Uterus (tissue), 4 donors: ENCODE data around the gene OR8H2. TPM values are rescaled to one million over a fixed set of nuclear protein-coding genes. Genes with fewer than 3 reads are reported as not detected.
"Not testable (repeated sequence)": the region's sequence is repeated elsewhere in the genome, so short reads cannot be mapped to it uniquely, and the experiment has no call there.

Experiments
- DNase-seq, 2 donors: peaks; one replicate each; pipeline ENCODE4 v3.0.0-alpha.2; 2019 to 2020
- H3K27ac ChIP-seq, 2 donors: fragments of 200-600 bp; sonication (generic); 1 replicate in 1 of 2; 2 replicates in 1 of 2; pipeline ENCODE4 v1.5.1; 2016 to 2018
- H3K27me3 ChIP-seq, 2 donors: fragments of 200-600 bp; sonication (generic); one replicate each; pipeline ENCODE4 v1.5.1; 2018 to 2019; ENCODE audit warnings: control low read depth in 1 of 2
- H3K36me3 ChIP-seq, 2 donors: fragments of 200-600 bp; sonication (generic); one replicate each; pipeline ENCODE4 v1.5.1; 2019; ENCODE audit warnings: control low read depth in 1 of 2
- H3K4me1 ChIP-seq, 2 donors: fragments of 200-600 bp; sonication (generic); one replicate each; pipeline ENCODE4 v1.5.1; 2018 to 2019; ENCODE audit warnings: control low read depth in 1 of 2
- H3K4me3 ChIP-seq, 2 donors: fragments of 200-600 bp; sonication (generic); 1 replicate in 1 of 2; 2 replicates in 1 of 2; pipeline ENCODE4 v1.5.1; 2018 to 2019; ENCODE audit warnings: mild to moderate bottlenecking in 1 of 2
- H3K9me3 ChIP-seq, 2 donors: fragments of 200-600 bp; sonication (generic); one replicate each; pipeline ENCODE4 v1.5.1; 2019; ENCODE audit warnings: control low read depth in 1 of 2
- CTCF ChIP-seq, 4 experiments: fragments of 200-600 bp in 2 of 4; fragments of 450-650 bp in 2 of 4; sonication (generic) in 2 of 4; IDR thresholded peaks; one replicate each; pipeline ENCODE4 v1.5.1; 2016 to 2019; ENCODE audit warnings: antibody characterized with exemption in 4 of 4, mild to moderate bottlenecking in 2 of 4, moderate library complexity in 1 of 4
- POLR2A ChIP-seq, 2 donors: fragments of 450-650 bp; IDR thresholded peaks; one replicate each; pipeline ENCODE4 v1.6.1; 2016; ENCODE audit warnings: antibody characterized with exemption in 2 of 2, mild to moderate bottlenecking in 1 of 2, moderate library complexity in 1 of 2
- intact Hi-C: fragments of 100-400 bp; cut with DNase I; formaldehyde crosslinking; loops from one replicate; pipeline ENCODE4 v1.15.1; 2023; ENCODE audit warnings: low total_unique reads
- total RNA-seq, 4 donors: library from RNA; depleted of rRNA in 3 of 4; stranded (reverse); fragments of >200 nt in 3 of 4; gene quantifications; one replicate each; pipeline versions ENCODE4 v1.1.0 to v1.2.4, GENCODE V29; 2014 to 2023
- donor health status: DM: yes; HTN: yes; CAD: no.

The OR8H2 gene
- total RNA-seq, 4 donors from 2014 or later: not detected

- Histone ChIP-seq H3K4me1 (no peaks in the 10 kb centered on the region), H3K27ac (no peak within 1 kb of the TSS), H3K27me3 (no peaks in the 10 kb centered on the region), H3K4me3 (no peak within 1 kb of the TSS), H3K9me3 (no peaks in the 10 kb centered on the region), H3K36me3 (no peaks in the 10 kb centered on the region)
- no peak for TF ChIP-seq POLR2A (IDR thresholded peaks at IDR 0.05)
- TF ChIP-seq CTCF (IDR thresholded peaks at IDR 0.05): no peak
- no peak for DNase-seq
- intact Hi-C loops: no loop called here
Observed at GRCh38 chr11:56093008-56093407, 10.5 kb upstream of the OR8H2 start, which contains the start of gene OR8I2. OR8I2 (plus strand) TSS chr11:56093308; CDS start chr11:56093308, 0 bp downstream.

GRCh38 chr11:56122073-56122472 is 18.6 kb downstream of the OR8H2 start, which contains the start of gene OR8H3:
OR8H3 (plus strand) TSS chr11:56122373; CDS start chr11:56122373, 0 bp downstream.
- TF ChIP-seq CTCF (IDR thresholded peaks at IDR 0.05) (no peak), POLR2A (IDR thresholded peaks at IDR 0.05) (no peak)
- H3K27ac ChIP-seq: no peak within 1 kb of the TSS
- no peak within 1 kb of the TSS for H3K4me3 ChIP-seq
- H3K4me1 ChIP-seq: no peaks in the 10 kb centered on the region
- intact Hi-C loops: no loop called here
- H3K9me3 ChIP-seq: no peaks in the 10 kb centered on the region
- DNase-seq: no peak
- no peaks in the 10 kb centered on the region for H3K36me3 ChIP-seq
- H3K27me3 ChIP-seq: no peaks in the 10 kb centered on the region

- intact Hi-C loops: no loop called here
Observed at GRCh38 chr11:56140151-56140661, 36.7 kb downstream of the OR8H2 start, which contains the start of gene OR8J3. OR8J3 (minus strand) TSS chr11:56140201; CDS start chr11:56137718, 2,483 bp downstream.

GRCh38 chr11:56143681-56144080 is 40.2 kb downstream of the OR8H2 start:
- H3K27ac ChIP-seq, H3K36me3 ChIP-seq, DNase-seq: not testable (repeated sequence)

More at GRCh38 chr11:56140151-56140661, 36.7 kb downstream of the OR8H2 start, which contains the start of gene OR8J3:
- H3K27ac ChIP-seq: no peak within 1 kb of the TSS
- no peaks in the 10 kb centered on the region for H3K9me3 ChIP-seq
- H3K4me1 ChIP-seq: no peaks in the 10 kb centered on the region
- H3K27me3 ChIP-seq: no peaks in the 10 kb centered on the region
- no peak for DNase-seq
- H3K4me3 ChIP-seq: no peak within 1 kb of the TSS
- TF ChIP-seq POLR2A (IDR thresholded peaks at IDR 0.05): no peak
- no peak for TF ChIP-seq CTCF (IDR thresholded peaks at IDR 0.05)
- H3K36me3 ChIP-seq: no peaks in the 10 kb centered on the region

GRCh38 chr11:56151376-56151775 is 47.9 kb downstream of the OR8H2 start:
- Histone ChIP-seq H3K4me1 (no peaks in the 10 kb centered on the region), H3K4me3 (no peak overlapping the region), H3K27ac (no peak overlapping the region)

More at GRCh38 chr11:56143681-56144080, 40.2 kb downstream of the OR8H2 start:
- H3K4me3 ChIP-seq, intact Hi-C loops, H3K27me3 ChIP-seq, H3K9me3 ChIP-seq, H3K4me1 ChIP-seq: not testable (repeated sequence)

More at GRCh38 chr11:56151376-56151775, 47.9 kb downstream of the OR8H2 start:
- Histone ChIP-seq H3K27me3 (no peaks in the 10 kb centered on the region), H3K9me3 (no peaks in the 10 kb centered on the region), H3K36me3 (no peaks in the 10 kb centered on the region)
- no peak for TF ChIP-seq CTCF (IDR thresholded peaks at IDR 0.05)
- TF ChIP-seq POLR2A (IDR thresholded peaks at IDR 0.05): no peak
- no peak for DNase-seq
- intact Hi-C loops: no loop called here
